ENCODE measurements around the gene NCSTN.
A peak's percentile ranks its signal among the peaks of the same experiment; 100 is the strongest.

NCSTN gene

DNA sequence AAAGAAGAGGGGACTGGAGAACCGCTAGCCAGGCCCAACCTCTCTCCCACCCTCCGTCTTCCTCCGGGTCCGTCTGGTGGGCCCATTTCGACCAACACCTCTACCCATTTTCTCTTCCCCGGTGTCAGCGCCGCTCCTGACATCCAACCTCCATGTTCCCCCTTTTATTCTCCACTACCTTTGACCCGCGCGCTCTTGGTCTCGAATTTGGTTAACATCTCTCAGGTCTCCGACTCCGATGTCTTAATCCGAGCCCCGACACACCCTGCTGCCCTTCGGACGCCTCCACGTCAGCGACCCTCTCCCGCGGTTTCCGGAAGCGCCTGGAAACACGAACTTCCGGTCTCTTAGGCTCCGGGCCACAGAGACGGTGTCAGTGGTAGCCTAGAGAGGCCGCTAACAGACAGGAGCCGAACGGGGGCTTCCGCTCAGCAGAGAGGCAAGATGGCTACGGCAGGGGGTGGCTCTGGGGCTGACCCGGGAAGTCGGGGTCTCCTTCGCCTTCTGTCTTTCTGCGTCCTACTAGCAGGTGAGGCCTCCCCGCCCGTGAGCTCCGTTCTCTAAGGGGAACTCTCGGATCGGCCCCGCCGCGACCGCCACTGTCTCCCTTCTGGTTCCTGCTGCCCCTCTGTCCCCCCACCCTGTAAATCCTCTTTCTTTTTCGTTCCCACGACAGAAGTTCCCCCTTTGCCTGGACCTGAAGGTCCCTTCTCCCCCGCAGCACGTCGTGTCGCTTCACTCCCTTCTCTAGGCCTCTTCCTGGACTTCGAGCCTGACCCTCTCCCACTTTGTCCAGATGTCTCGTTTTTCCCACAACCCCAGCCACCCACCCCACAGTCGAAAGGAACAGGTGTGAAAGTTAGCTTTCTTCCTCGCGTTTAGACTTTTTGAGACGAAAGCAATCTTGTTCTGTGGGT is at the start of gene NCSTN, which contains the start of gene COPA:
Gene NCSTN, plus strand, starts transcription at position 431 of the 917 bp plus-strand sequence. Its CDS starts 14 bp downstream, at position 445.
Gene COPA, minus strand, starts transcription at position 298 of the 917 bp plus-strand sequence. Its CDS starts 80 bp downstream, at position 218.
- ATAC-seq = peak; percentile 100

DNA sequence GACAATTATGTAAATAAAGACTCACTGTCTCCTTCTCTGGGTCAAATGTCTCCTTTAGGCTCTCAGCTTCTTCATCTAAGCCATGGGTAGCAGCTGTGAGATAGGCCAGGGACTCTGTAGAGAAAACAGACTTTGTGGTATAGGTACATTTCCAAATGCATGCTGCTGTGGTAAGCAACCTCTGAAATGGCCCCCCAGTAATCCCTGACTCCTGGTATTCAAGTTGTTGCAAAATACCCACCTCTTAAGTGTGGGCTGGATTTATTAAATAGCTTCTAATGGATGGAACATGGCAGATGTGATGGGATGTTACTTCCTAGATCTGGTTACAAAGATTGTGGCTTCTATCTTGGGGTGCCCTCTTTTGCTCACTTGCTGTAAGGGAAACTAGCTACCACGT is 47.1 kb upstream of the NCSTN start:
- ATAC-seq = no peak

DNA sequence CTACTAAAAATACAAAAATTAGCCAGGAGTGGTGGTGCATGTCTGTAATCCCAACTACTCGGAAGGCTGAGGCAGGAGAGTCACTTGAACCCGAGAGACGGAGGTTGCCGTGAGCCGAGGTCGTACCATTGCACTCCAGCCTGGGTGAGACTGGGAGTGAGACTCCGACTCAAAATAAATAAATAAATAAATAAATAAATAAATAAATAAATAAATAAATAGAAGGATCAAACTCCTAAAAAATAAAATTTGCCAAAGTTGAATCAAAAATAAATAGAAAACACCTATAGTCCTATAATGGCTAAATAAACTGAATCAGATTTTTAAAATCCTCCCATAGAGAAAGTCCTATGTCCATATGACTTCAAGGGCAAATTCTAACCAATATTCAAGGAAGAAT is 43.0 kb upstream of the NCSTN start:
- ATAC-seq = no peak

DNA sequence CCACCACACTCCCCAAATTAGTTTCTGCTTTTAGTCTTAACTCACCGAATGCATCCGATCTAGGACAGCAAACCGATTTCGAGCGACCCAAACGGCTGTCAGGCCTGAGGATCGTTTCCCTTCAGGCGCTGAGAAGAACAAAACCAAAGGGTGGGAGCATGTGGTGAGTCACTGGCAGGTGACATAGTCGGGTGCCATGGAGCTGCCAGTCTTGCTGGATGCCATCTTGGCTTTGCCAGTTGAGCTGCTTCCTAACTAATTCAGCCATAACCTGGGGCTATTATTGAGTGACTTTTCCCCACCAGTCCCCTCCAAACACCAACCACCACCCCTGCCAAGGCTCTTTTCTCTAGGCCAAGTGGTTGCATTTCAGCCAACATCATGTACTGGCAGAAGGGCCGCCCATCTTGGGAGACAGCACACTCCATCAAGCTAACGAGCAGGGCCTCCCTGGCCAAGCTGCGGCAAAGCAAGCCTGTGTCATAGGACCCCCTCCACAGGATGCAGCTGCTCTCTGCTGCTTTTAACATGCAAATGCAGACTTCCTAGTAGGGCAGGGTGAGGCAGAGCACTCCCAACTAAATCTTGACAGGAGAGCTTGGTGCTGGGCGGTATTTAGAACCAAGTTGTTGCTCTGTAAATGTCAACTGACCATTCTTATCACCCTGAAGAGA is 35.9 kb upstream of the NCSTN start:
- ATAC-seq = no peak

DNA sequence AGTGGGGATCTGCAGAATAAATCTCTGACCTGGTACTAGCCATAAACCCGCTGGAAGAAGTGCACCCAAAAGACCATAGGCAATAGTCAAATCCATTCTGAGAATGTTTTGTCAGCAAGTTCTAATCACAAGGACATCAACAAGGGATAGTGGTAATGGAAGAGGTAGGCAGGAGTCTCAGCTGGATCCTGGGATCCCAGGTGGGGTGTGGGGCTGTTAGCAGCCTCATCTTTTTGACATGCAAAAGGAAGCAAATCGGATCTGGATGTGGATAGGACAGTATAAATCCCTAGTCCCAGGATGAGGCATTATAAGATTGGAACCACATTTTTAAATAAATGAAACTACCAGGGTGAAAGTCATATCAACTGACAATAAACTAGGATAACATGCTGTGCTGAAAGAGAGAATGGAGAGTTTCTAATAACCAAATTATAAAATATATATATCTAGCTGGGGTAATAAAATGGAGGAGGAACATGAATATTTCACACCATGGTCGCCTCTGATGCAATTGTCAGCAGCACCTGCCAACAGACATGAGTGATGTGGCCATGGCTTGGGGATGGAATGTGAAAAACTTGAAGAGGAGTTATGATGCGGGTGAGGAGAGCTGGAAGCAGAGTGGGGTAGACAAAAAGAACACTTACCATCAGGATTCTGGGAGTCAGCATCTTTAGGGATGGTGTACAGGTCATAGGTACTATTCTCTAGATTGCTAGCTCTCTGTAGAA is 34.6 kb upstream of the NCSTN start:
- no peak for ATAC-seq

DNA sequence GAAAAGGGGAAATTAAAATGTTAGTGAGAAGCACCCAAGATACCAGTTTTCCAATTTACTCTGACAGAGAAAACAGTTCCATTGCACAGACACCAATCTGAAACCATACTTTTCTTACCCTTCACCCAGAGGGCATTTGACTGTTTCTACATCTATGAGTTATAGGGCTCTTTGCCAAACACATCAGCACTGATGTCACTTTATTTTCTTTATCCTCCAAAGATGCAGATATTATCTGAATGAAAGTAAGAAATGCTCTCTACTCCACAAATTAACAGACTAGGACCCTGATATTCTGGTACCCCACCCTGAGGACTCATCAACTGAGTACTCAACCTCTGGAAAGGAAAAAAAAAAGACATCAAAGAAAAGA is 34.0 kb upstream of the NCSTN start:
- ATAC-seq = no peak

DNA sequence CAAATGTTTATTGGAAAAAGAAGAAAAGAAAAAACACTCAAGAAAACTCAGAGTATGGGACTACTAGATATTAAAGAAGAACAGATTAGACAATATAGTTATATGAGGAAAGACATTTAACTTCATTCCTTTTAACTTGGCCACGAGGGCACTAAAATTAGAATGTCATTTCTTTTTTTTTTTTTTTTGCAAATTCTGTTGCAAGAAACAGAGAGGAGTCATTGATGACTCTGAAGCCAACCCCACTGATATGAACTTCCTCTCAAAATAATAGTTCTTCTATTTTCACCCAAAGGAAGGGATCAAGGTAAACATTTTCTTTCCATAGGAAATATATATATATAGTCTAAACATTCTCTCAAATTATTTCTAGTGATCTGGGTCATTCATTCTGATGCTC is 33.6 kb upstream of the NCSTN start:
- ATAC-seq = no peak

DNA sequence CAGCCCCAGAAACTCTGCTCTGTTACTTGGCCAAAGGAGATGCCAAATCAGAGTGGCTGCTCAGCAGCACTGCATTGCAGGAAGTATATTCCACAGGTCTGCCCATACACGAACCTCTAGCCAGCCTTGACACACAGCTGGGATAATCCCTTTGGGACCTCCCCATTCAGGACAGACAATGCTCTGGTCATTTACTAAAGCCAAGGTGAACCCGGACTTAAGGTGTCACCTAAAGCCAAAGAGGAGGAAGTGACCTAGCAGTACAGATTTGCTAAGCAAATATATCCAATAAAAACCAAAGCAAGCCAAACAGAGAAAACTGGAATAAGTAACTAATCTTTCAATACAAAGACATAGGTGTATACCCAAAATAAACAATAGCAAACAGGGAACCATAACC is 27.8 kb upstream of the NCSTN start:
- ATAC-seq = no peak

DNA sequence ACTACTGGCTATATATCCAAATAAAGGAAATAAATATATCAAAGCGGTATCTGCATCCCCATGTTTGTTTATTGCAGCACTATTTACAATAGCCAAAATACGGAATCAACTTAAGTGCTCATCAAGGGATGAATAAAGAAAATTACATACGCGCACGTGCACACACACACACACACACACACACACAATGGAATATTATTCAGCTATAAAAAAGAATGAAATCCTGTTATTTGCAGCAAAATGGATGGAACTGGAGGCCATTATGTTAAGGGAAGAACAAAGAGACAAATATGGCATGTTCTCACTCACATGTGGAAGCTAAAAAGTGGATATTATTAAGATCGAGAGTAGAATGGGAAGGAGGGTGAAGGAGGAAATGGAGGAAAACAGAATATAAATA is 20.4 kb upstream of the NCSTN start:
- ATAC-seq = no peak

DNA sequence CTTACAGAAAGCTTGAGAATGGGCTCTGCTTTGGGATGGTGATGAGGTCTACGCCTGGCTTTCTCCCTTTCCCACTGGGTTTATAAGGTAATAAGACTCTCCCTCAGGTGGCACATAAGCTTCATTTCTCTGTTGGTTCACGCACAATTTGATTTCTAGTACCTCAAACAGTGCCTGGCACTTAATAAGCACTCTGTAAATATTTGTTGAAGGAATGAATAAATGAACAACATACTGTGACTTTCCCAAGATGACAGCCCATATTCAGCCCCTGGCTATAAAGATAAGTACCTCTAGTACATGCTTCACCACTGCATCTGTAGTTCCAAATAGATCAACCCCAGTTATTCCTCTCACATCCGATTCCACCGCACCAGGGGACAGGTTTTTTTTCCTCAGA is 17.9 kb upstream of the NCSTN start:
- ATAC-seq = no peak

DNA sequence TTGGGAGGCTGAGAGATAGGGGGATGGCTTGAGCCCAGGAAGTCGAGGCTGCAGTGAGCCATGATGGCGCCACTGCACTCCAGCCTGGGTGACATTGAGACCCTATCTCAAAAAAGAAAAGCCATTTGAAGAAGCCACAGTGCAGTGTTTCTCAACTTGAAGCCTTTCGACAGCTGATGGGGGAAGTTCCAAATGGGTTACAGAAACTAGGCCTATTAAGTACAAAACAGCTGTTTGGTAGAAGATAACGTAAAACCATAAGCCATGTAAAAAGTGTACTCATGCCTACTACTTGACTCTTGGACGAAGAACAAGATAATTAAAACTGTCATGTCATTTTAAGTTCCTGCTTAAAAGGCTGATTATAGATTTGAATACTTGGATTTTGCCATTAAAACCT is 16.8 kb upstream of the NCSTN start:
- ATAC-seq = no peak

DNA sequence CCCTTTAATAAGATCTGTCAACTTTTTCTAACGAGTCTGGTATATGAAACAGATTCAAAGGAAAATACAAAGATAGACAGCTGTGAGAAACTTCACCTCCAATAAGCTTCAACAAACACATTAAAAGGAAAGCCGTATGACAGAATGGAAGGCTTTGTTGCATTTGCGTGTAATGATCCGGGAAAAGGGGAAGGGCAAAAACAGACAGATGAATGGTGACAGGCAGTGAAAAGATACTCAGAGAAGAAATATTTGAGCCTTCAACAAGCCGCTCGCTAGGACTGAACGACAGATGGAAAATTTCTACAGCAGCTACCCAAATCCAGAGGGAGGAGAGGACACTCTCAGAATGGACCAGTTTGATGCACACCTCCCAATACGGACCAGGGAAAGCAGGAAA is 15.0 kb upstream of the NCSTN start:
- no peak for ATAC-seq

DNA sequence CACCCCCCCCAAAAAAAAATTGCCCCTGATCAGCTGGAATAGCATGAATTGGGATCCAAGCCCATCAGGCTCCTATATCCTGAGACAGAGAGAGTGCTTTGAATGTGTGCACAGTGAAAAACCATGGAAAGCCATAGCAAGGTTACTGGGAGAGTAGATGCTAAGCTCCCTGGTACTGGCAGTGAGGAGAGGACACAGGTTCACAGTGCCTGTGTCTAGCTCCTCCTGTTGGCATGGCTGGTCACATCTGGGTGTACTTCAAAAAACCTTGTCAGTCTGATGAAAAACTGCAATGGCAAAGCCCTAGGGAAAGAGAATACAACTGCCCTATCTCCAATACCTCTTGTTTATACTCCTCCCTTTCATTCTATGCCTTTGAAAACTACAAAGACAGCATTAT is 13.1 kb upstream of the NCSTN start:
- no peak for ATAC-seq

DNA sequence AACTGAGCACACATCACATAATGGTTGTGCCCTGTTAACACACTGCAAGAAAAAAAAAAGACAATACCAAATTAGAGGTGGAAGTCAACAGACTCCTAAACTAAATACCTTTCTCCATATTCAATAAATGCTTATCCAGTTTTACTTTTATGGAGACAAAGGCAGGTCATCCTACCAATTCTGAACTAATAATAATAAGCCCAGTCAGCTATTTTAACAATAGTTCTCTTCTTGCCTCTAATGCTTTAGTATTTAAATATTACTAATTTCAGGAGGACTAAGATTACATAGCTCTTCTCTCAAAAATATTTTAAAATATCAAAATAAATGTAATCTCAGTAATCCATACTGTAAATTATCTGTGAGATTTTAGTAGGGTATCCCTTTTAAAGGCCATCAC is 10.7 kb upstream of the NCSTN start:
- no peak for ATAC-seq

DNA sequence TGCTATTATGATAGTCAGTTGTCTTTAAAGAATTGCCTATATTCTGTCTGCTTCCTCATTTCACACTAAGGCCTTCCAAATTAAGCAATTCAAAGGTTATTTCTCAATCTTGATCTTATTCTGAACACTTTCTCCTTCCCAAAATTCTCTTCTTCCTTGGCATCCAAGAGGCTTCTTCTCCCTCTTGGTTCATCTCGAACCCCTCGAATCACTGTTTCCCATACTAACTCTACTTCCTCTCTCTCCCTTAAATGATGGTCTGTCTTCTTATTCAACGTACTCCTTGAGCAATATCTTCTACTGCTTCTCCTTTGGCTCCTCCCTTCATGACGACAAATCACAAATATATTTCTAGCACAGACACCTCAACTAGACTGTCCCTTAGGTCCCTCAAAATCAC is 4.6 kb upstream of the NCSTN start:
- ATAC-seq = no peak

DNA sequence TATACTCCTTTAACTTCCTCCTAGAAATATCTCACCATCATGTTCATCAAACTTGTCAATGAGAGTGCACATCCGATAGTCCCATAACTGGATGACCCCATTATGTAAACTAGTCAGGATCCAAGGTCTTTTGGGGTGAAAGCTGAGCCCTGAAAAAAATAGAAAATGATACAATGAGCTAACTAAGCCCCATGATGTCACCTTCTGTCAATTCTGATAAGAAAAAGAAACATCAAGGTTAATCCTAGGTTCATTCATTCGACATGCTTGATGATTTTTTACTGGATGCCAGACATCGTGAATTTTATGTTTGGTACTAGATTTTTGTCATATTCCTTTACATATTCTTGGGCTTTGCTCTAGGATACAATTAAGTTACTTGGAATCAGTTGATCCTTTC is 3.0 kb upstream of the NCSTN start:
- ATAC-seq = no peak

DNA sequence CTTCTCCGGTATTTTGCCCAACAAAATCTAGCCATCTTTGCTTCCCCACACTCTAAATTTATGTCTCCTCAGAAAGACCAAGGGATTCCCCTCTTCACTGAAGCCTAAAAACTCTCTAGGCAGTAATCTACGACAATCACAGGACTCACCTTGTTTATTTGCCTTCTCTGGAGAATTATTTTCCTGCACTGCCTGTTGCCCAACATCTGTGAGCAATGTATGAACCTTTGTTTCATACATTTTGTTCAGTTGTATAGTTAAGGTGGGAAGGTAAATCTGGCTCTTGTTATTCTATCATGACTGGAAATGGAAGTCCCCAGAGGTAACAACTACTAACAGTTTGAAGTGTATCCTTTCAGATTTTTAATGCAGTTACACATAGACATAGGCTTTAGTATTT is 2.3 kb upstream of the NCSTN start:
- ATAC-seq = no peak

DNA sequence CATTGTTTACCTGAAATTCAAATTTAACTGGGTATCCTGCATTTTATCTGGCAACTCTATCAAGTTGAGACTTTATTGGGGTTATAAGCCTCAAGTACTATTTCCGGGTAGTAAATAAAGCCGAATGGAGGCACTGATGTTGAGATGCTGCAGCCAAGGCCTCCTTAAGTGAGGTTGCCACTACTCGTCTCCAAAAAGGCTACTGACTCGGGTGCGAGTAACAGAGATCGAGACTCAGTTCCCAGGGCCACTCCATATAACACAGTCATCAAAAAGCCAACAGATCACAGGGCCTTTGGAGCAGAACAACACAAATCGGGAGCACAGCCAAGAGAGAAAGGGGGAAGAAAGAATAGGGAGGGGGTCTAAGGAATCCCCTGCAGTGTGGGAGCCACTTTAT is 657 bp upstream of the NCSTN start:
- no peak for ATAC-seq

DNA sequence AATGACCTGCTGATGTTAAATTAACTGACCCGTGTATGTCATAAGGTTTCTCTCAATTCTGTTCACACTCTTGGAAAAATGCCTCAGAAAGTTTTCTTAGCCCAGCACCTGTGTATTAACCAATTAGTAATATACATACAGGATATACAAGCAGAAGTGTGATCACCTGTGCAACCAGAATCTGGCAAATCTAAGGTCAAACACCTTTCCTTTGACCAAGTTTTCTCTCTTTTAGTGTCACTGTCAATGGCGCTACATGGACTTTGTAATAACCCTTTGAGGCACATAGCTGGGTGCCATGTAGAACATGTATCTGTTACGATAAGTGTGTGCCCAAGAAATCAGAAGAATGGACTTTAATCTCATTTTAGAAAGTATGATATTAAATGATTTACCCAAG is 1.1 kb downstream of the NCSTN start:
- no peak for ATAC-seq

DNA sequence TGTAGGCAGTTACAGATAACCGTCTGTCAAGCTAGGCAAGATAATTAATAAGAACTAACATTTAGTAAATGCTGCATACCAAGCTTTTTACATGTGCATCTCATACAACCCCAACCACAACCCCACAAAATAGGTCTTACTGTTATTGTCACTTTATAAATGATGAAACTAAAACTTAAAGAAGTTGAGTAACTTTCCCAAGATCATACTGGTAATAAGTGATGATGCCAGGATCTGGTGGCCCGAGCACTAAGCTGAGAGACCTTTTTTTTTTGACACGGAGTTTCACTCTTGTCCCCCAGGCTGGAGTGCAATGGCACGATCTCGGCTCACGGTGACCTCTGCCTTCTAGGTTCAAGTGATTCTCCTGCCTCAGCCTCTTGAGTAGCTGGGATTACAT is 1.8 kb downstream of the NCSTN start:
- no peak for ATAC-seq

DNA sequence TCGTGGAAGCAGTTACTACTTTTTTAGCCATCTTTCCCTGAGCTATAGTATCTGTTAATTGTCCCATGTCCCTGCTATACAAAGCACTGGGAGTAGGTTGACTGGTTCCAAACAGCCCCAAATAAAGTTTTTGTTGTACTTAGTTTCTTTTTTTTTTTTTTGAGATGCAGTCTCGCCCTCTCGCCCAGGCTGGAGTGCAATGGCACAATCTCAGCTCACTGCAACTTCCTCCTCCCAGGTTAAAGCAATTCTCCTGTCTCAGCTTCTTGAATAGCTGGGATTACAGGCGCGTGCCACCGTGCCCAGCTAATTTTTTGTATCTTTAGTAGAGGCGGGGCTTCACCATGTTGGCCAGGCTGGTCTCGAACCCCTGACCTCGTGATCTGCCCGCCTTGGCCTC is 3.3 kb downstream of the NCSTN start:
- ATAC-seq = no peak

DNA sequence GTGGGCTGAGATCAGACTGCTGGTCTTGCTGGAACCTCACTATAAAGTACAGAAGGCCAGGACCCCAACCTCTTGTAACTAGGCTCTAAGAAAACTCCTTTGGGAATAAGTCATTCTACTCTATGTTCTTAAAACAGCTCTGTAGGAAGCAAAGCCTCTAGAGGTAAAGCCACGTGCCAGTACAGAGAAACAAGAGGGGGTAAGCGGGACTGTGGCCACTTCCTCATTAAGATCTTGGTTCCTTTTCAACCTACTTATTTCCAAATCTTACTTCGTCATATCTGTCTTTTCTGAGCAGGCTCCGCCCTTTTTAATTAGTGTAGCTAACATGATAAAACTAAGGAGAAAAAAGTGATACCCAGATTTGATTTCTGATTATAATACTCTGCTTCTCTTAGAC is 3.8 kb downstream of the NCSTN start:
- ATAC-seq = no peak

DNA sequence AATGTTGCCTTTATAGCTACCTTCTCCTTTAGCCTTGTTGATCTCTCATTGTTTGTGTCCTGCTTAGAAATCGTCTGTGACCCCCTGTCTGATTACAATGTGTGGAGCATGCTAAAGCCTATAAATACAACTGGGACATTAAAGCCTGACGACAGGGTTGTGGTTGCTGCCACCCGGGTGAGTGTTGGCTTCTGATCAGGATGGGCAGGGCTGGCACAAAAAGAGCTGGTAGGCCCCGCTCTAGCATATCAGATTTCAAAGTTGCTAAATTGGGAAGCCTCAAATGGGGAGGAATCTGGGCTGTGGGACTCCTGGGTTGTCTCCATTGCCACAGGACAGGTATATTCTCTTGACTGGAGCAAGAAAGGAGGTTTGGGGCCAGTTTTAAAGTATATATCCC is 8.4 kb downstream of the NCSTN start:
- no peak for ATAC-seq

DNA sequence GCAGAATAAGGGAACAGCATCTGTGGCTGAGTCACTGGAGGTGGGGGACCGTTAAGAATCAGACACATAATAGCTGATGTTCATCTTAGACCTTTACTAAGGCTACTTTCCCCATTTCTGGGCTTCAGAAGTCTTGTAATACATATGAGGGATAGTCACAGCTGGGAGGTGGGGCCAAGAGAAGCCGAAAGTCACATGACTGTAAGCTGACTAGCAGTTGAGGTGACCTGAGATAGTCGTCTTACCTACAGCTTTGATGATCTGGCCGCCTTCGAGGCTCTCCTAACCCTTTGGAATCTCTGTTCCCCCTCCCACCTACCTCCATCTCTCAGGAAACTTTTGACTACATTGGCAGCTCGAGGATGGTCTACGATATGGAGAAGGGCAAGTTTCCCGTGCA is 9.4 kb downstream of the NCSTN start:
- ATAC-seq = no peak

Data from activated CD4-positive, CD25-positive, alpha-beta regulatory T cell treated with anti-CD3 and anti-CD28 coated beads, Interleukin-2, amount 50 U/mL, for 24 hours (primary cell).